ENCODE results near the gene C19orf85. TPM values are rescaled to one million over a fixed set of nuclear protein-coding genes. Genes with fewer than 3 reads are reported as not detected.
A peak's percentile ranks its signal among the peaks of the same experiment; 100 is the strongest.

Gene C19orf85
- total RNA-seq, 1 donor from 2014 or later: not detected

DNA sequence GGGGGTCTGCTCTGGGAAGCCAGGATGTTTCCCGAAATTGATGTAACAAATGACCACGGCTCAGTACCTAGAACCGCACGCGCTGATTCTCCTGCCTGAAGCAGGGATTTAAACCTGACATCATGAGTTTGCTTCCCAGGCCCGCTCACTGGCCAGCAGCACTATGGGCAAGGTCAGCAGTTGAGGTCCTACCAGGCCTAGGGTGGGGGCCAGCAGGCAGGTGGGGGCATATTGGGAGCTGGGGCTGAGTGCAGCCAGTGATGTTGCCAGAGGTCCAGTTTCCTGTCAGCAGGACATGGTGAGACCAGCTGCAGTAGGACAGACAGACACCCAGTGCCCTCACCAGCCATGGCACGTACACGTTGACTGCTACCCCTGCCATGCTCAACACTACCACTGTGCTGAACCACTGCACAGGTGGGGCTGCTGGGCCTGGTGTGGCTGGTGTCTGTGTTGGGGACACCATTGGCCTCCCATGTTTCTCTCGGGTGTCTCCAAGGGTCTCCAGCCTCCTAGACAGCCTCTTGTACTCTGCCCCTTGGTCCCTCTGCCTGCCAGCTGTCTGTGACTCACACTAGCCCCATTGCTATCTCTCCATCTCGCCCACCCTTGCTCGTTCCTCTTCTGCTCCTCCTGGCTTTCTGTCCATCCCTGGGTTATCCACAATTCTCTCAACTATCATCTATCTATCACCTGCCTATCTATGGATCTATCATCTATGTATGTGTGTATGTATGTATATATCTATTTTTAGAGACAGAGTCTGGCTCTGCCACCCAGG lies 1.1 kb upstream of the C19orf85 start:
- Mint-ChIP-seq H3K4me3 (ENCODE audit: unreplicated experiment) (no peak overlapping the region), H3K36me3 (ENCODE audit: unreplicated experiment) (no peaks in the 10 kb centered on the region), H3K4me1 (ENCODE audit: unreplicated experiment) (peaks cover 15% of the 10 kb centered on the region), H3K9me3 (ENCODE audit: unreplicated experiment) (no peaks in the 10 kb centered on the region), H3K27me3 (ENCODE audit: unreplicated experiment) (no peaks in the 10 kb centered on the region), H3K27ac (ENCODE audit: unreplicated experiment) (no peak overlapping the region)
- no peak for DNase-seq (ENCODE audit: extremely low spot score, unreplicated experiment)
- TF ChIP-seq, protein P1, sequence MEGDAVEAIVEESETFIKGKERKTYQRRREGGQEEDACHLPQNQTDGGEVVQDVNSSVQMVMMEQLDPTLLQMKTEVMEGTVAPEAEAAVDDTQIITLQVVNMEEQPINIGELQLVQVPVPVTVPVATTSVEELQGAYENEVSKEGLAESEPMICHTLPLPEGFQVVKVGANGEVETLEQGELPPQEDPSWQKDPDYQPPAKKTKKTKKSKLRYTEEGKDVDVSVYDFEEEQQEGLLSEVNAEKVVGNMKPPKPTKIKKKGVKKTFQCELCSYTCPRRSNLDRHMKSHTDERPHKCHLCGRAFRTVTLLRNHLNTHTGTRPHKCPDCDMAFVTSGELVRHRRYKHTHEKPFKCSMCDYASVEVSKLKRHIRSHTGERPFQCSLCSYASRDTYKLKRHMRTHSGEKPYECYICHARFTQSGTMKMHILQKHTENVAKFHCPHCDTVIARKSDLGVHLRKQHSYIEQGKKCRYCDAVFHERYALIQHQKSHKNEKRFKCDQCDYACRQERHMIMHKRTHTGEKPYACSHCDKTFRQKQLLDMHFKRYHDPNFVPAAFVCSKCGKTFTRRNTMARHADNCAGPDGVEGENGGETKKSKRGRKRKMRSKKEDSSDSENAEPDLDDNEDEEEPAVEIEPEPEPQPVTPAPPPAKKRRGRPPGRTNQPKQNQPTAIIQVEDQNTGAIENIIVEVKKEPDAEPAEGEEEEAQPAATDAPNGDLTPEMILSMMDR (IDR thresholded peaks at IDR 0.05): no peak

DNA sequence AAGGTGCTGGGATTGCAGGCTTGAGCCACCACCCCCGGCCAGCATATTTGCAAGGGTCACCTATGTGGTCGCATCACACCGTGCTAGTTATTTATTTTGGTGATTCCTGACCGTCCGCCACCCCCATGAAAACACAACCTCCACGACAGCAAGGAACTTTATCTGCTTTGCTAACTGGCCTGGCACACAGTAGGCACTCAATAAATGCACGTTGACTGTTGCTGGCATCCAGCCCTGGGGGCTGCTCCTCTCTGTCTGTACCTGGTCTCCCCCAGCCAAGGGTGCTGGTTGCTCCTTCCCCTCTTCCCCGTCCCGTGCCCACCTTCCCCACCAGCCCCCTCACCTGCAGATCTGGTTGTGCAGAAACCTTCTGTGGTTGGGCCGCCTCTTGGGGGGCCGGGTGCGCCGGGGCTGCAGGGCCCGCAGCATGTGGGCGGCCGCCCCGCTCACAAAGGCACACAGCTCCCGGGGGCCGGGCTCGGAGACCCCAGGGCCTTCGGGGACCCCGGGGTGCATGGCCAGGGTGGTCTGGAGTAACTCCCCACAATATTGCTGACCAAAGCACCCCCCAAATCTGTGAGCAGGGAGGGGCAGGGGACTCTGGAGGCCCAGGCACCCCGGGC lies 401 bp downstream of the C19orf85 start:
- H3K36me3 Mint-ChIP-seq (ENCODE audit: unreplicated experiment): no peaks in the 10 kb centered on the region
- TF ChIP-seq, protein P1 (IDR thresholded peaks at IDR 0.05): no peak
- H3K27me3 Mint-ChIP-seq (ENCODE audit: unreplicated experiment): no peaks in the 10 kb centered on the region
- no peak for DNase-seq (ENCODE audit: extremely low spot score, unreplicated experiment)
- H3K9me3 Mint-ChIP-seq (ENCODE audit: unreplicated experiment): no peaks in the 10 kb centered on the region
- no peak overlapping the region for H3K27ac Mint-ChIP-seq (ENCODE audit: unreplicated experiment)
- H3K4me1 Mint-ChIP-seq (ENCODE audit: unreplicated experiment): peaks cover 25% of the 10 kb centered on the region
- H3K4me3 Mint-ChIP-seq (ENCODE audit: unreplicated experiment): no peak overlapping the region

DNA sequence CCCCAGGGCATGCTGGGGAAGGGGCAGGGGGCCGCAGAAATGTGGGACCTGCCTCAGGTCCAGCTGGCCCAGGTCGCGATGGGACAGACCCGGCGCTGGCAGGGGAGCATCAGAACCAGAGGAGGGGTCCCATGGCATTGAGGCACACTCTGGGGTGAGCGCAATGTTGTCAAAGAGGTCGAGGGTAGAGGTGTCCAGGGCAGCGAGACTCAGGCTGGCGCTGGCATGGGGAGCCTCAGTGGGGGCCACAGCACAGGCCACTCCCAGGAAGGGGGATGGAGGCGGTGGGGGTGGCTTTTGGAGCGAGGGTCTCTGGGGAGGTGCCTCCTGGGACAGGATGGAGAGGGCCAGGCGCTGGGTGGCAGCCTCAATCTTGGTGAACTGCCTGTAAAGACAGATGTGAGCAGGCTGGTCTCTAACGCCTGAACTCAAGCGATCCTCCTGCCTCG lies 944 bp downstream of the C19orf85 start:
- TF ChIP-seq, protein P1 (IDR thresholded peaks at IDR 0.05): no peak
- no peak overlapping the region for H3K4me3 Mint-ChIP-seq (ENCODE audit: unreplicated experiment)
- peaks cover 25% of the 10 kb centered on the region for H3K4me1 Mint-ChIP-seq (ENCODE audit: unreplicated experiment)
- no peaks in the 10 kb centered on the region for H3K9me3 Mint-ChIP-seq (ENCODE audit: unreplicated experiment)
- no peak overlapping the region for H3K27ac Mint-ChIP-seq (ENCODE audit: unreplicated experiment)
- H3K36me3 Mint-ChIP-seq (ENCODE audit: unreplicated experiment): no peaks in the 10 kb centered on the region
- DNase-seq (ENCODE audit: extremely low spot score, unreplicated experiment): no peak
- H3K27me3 Mint-ChIP-seq (ENCODE audit: unreplicated experiment): no peaks in the 10 kb centered on the region

DNA sequence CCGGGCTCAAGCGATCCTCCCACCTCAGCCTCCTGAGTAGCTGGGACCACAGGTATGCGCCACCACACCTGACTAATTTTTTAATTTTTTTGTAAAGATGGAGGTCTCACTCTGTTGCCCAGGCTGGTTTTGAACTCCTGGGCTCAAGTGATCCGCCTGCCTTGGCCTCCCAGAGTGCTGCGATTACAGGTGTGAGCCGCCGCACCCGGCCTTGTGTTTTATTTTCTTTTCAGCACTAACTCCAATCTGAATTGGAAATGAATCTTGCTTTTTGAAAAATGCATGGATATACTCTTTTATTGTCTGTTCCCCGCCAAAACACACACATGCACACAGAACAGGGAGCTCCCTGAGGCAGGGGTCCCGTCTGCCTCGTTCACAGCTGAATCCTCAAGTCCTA lies 1.8 kb downstream of the C19orf85 start:
- Mint-ChIP-seq H3K27ac (ENCODE audit: unreplicated experiment) (no peak overlapping the region), H3K9me3 (ENCODE audit: unreplicated experiment) (no peaks in the 10 kb centered on the region), H3K4me1 (ENCODE audit: unreplicated experiment) (peaks cover 23% of the 10 kb centered on the region), H3K27me3 (ENCODE audit: unreplicated experiment) (no peaks in the 10 kb centered on the region), H3K4me3 (ENCODE audit: unreplicated experiment) (peak overlapping the region; percentile 86), H3K36me3 (ENCODE audit: unreplicated experiment) (no peaks in the 10 kb centered on the region)
- DNase-seq (ENCODE audit: extremely low spot score, unreplicated experiment): no peak
- TF ChIP-seq, protein P1 (IDR thresholded peaks at IDR 0.05): no peak

DNA sequence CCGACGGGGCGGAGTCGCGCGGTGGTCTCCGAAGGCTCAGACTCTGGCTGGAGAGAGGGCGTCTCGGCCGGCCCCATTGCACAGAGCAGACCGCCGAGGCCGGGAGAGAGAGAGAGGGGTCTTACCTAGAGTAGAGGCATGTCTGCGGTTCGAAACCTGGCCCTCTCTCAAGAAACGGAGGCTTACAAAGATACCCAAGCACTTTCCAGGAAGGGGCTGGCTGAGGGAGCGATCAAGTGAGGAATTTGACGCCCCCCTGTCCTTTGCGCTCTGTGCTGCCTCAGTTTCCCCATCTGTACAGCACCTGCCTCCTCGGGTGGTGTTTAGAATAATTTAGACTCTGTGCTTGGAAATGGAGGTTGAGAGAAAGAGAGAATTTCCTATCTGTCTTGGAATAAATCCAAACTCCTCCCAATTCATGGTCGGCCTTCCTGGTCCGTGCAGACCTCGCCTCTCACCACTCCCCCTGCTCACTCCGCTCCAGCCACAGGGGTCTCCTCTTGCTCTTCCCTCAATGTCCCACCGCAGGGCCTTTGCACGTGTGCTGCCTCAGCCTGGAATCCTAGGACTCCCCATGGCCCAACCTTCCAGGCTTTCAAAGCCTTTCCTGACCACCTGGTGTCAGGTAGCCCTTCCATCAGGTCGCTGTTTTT lies 2.5 kb downstream of the C19orf85 start:
- H3K27ac Mint-ChIP-seq (ENCODE audit: unreplicated experiment): peak overlapping the region; percentile 79
- no peak for DNase-seq (ENCODE audit: extremely low spot score, unreplicated experiment)
- TF ChIP-seq, protein P1 (IDR thresholded peaks at IDR 0.05): no peak
- H3K4me1 Mint-ChIP-seq (ENCODE audit: unreplicated experiment): peaks cover 20% of the 10 kb centered on the region
- peak overlapping the region; percentile 86 for H3K4me3 Mint-ChIP-seq (ENCODE audit: unreplicated experiment)
- no peaks in the 10 kb centered on the region for H3K27me3 Mint-ChIP-seq (ENCODE audit: unreplicated experiment)
- H3K9me3 Mint-ChIP-seq (ENCODE audit: unreplicated experiment): no peaks in the 10 kb centered on the region
- H3K36me3 Mint-ChIP-seq (ENCODE audit: unreplicated experiment): no peaks in the 10 kb centered on the region
